GM18907 (cell line): Measurements from ENCODE around the gene NDUFAF8.

Experiments used
- ATAC-seq: cut with Tn5 transposase; IDR thresholded peaks from one replicate; pipeline ENCODE4 v1.9.1; 2021; ENCODE audit warnings: mild to moderate bottlenecking, moderate library complexity; ENCODE audit not compliant: unreplicated experiment

The NDUFAF8 gene

DNA sequence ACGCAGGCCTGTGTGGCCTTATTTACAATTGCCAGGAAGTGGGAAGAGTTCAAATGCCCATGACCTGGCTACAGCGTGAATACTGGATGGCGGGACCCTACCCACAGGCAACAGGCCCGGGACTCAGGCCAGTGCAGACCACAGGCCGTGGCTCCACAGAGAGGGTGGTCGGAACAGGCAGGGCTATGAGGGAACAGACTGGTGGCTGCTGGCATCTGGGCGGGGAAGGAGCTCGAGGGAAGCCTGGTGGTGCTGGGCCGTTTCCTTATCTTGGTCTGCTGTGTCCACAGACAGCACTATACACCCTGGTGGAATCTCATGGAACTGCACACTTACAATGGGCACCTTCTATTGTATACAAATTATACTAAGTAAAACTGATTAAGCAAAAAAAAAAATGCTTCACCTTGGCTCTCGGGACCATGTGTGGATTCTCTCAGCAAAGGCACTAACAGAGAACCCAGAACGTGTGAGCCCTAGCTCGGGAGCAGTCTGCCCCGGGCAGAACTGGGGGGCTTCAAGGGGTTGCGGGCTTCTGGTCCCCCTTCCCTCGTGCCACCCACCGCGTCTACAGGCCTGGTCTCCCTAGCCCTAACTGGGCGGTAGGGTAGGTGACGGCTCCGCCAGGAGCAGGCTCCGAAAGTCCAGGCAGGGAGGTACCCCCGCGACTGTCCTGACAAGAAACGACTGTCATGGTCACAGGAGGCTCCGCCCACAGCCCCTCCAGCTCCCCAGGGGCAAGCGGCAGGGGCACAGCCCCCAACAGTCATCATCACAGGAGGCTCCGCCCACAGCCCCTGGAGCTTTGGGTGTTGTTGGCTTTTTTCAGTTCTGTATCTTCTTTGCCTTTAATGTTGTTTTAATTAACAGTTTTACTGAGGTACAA, 38.2 kb upstream of the NDUFAF8 start:
- ATAC-seq: no peak

DNA sequence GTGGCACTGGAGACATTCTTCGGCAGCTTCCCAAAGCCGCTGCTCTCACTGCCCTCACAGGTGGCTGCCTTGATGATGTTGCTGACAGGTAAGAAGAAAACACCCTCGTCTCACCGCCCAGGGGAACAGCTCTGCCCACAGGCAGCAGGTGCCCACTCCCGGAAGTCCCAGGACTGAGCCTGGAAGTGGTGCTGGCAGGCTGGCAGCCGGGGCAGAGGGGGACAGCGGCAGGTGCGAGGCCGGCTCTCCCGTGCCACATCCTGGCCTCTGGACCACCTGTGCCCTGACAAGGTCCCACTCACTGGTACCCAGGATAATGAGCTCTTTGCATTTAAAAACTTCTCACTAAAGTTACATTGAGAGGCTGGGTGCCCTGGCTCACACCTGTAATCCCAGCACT, 36.8 kb upstream of the NDUFAF8 start:
- ATAC-seq: no peak

DNA sequence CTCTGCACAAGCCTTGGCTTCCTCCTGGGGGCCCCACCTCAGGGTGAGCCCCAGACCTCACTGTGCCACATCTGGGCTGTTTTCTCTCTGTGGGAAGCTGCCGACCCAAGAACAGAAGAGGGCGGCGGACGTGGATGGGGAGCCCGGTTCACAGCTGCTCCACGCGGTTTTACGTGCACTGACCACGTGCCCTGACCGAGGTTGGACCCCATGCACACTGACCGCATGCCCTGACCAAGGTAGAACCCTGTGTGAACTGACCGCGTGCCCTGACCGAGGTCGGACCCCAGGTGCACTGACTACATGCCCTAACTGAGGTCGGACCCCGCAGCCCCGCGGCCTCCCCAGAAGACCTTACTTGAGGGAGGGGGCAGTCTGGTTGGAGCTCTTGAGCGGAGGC, 36.0 kb upstream of the NDUFAF8 start:
- no peak for ATAC-seq

DNA sequence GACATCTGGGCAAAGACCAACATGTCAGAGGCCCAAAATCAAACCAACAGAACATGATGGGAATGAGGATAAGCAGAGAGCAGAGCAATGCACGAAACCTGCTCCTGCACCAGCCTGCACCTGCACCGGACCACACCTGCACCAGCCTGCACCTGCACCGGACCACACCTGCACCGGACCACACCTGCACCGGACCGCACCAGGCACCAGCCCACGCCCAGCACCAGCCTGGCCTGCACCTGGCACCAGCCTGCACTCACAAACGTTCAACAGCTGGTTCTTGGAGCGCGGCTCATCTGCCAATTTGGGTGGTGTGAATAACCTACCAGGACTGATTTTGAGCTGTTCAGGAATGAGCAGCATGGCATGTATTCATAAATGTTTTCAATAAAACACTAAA, 34.5 kb upstream of the NDUFAF8 start:
- no peak for ATAC-seq

DNA sequence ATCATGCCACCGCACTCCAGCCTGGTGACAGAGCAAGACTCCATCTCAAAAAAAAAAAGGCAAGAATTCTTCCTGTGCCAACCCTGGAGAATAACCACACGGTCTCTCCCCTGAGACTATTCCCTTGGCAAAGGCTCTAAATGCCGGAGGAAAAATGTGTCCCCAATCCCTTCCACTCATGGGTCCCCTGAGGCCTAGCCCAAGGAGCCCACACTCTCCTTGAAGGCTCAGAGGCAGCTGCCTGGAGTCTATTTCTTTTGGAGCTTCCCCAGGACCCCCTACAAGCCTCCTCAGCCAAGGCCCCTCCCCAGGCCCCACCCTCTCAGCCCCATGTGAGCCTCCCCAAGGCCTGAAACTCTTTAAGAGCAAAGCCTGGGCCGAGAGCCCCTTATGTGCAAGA, 33.0 kb upstream of the NDUFAF8 start:
- ATAC-seq: no peak

DNA sequence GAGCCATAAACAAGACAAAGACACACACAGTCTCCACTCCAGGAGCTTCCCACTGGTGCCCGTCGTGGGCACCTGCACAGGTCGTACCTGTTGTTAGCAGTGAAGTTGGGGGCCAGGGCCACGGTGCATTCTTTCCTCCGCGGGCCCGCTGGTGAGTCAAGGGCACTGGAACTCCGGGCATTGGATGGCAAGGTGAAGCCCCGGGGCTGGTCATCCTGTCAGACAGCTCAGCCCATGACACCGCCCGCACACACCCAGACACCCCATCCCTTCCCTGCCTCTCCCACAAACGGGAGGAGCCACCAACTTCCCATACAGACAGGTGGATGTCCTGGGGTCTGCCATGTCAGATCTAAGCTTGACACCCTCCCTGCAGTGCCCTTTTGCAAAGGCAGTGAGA, 32.5 kb upstream of the NDUFAF8 start:
- no peak for ATAC-seq

DNA sequence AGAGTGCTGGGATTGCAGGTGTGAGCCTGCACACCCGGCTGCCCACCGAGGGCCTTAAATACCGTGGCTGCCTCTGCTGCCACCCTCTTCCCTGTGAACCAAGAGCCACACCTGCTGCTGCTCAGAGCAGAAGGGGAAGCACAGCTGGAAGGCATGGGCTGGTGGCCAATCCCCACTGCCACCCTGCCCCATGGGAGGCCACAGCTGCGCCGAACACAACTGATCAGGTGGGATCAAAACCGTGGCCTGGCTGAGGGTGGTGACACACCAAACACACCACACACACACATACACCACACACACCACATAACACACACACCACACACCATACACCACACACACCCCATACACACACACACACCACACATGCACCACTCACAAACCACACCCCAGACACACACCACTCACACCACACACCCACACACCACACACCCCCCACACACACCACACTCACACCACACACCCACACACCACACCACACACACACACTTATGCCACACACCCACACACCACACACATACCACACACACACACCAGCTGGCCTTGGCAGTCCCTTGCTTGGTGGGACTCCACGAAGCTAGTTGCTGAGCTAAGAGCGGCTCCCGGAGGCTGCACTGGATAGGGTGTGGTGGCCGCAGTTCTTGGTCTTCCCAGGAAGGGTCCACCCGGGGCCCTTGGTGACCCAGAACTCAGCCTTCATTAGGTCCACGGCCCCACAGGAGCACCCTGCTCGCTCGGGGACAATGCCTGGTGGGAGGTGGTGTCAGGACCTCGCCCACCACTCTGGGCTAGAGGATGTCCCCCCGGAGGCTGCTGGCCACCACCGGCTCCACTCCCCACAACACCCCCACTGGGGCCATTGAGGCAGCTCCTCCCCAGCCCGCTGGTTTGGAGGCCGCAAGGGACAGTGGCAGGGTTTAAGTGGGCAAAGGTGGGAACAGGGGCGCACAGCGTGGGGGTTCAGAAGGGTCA, 31.2 kb upstream of the NDUFAF8 start:
- ATAC-seq: no peak

DNA sequence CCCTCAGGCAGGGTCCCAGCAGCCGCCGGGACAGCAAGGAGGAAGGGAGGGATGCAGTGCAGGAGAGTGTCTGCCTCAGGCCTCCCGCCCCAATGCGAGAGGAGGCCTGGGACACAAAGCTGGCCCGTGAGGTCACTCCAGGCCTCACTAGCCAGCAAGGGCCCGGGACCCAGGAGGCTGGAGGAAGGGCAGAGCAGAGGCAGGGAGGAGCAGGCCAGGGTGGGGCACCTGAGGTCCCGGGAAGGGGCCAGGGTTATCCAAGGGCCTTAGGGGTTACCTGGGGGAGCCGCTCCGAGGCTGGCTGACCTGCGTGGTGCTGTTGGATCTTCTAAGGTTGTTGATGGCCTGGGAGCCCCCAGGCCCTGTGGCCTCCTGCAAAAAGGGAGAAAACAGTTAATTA, 30.5 kb upstream of the NDUFAF8 start:
- no peak for ATAC-seq

DNA sequence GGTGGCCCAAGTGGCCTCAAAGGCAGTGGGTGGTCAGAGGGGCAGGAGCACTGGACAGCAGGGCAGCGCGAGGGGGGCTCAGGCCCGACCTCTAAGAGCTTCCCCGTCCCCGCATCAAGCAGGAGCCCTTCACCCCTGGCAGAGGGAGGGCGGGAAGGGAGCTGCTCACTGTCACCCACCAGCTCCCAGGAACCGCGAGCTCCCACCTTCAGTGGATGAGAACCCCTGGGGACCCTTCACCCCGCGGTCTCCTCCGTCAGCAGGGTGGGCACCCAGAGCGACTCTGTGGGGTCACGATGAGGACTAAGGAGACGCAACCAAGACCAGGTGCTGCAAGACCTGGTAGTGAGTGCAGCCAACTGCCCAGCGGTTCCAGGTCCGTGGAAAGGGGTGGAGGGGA, 30.0 kb upstream of the NDUFAF8 start:
- no peak for ATAC-seq

DNA sequence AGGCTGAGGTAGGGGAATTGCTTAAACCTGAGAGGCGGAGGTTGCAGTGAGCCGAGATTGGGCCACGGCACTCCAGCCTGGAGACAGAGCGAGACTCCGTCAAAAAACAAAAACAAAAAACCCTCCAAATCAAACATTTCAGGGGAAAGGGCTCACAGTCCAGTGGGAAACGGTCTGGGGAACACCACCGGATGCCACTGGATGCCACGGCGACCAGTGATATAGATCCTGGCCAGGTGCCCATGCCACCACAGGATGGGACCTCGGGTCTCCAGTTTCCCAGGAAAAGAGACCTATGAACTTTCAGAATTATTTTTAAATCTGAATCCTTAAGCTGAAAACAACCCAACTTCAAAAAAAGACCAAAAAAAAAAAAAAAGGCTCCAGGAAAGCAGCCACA, 28.7 kb upstream of the NDUFAF8 start:
- ATAC-seq: no peak

DNA sequence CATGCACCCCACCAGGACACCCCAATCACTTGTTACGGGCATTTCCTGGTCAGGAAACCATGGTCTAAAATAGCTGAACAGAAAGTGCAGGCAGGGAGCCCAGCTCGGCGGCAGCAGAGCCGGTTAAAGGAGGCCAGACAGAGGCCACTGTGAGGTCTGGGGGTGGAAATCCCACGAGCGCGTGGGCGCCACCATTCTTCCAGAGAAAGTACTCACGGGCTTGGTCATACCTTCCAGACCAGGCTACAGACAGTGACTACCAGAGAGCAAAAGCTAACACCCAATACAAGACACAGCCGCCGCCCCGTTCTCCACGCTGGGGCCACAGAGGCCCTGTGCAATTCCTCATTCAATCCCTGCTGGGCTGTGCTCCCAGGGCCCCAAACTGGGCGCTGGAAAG, 28.2 kb upstream of the NDUFAF8 start:
- ATAC-seq: no peak

DNA sequence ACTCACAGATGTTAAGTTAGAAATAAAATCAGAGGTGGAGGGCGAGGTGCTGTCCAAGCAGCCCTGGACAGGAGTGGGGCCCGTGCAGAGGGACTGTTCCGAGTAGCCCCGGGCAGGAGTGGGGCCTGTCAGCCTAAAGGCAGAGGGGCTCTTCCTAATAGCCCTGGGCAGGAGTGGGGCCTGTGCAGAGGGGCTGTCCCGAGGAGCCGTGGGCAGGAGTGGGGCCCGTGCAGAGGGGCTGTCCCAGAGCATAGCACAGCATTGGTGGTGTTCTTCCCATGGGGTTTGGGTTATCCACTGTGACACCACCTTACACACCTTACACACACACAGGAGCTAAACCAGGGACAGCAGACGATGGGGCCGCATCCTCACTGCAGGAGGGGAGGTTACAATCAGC, 26.8 kb upstream of the NDUFAF8 start:
- no peak for ATAC-seq

DNA sequence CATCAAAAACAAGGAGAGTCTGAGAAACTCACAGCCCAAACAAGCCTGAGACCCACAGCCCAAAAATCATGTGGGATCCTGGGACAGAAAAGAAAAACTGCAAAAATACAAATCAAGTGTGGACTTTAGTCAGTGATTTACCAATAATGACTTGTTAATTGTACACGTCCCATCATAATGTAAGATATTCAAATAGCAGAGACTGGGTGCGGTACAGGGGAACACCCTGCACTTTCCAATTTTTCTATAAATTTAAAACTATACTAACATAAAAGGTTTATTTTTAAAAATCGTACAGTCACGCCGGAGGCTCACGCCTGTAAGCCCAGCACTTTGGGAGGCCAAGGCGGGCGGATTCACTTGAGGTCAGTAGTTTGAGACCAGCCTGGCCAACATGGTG, 25.1 kb upstream of the NDUFAF8 start:
- ATAC-seq: no peak

DNA sequence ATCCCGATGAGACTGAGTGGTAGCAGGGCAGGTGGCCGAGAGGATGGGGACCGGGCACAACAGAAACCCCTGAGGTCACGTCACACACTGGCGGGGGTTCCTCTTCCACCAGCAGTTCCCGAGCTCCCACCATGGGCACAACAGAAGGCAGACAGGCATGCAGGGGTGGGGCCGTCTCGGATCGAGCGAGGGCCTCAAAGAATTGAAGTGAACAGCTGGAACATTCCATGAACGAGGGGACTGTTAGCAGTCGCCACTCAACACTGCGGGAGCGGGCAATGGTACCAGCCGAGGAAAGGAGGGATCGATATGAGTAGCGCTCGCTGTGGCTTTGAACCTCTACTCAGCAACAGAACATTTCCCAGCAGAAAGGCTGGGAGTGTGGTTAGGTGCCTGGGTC, 21.6 kb upstream of the NDUFAF8 start:
- ATAC-seq: no peak

DNA sequence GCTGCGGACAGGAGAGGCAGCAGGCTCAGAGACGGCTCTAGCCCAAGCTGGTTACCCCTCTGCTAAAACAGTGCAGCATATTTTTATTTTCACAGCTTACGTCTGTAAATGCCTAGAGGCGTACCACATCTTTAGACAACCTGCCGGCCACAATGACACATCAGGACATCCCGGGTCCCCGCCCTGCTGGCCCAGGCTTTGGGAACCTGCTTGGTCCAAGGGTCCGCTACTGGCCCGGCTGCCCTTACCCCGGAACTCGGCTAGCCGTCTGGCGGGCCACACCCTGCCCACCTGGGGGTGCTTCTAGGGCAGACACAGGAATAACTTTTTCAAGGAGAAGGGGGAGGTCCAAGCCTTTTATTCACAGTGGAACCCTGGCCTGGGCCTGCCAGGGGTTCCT, 20.7 kb upstream of the NDUFAF8 start:
- no peak for ATAC-seq

DNA sequence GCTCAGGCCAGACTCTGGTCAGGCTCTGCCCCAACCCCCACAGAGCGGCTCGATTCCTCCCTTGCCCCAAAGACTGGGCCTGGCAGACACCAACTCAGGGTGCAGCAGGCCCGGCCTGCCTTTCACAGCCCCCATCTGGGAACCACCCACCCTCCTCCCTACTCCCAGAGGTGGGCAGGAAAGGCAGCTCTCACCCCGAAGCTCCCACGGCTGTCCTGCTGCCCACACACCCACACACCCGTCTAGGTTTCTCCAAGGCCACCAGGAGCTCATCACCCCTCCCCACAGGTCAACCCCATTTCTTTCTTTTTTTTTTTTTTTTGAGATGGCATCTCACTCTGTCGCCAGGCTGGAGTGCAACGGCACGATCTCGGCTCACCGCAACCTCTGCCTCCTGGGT, 20.1 kb upstream of the NDUFAF8 start:
- ATAC-seq: no peak

DNA sequence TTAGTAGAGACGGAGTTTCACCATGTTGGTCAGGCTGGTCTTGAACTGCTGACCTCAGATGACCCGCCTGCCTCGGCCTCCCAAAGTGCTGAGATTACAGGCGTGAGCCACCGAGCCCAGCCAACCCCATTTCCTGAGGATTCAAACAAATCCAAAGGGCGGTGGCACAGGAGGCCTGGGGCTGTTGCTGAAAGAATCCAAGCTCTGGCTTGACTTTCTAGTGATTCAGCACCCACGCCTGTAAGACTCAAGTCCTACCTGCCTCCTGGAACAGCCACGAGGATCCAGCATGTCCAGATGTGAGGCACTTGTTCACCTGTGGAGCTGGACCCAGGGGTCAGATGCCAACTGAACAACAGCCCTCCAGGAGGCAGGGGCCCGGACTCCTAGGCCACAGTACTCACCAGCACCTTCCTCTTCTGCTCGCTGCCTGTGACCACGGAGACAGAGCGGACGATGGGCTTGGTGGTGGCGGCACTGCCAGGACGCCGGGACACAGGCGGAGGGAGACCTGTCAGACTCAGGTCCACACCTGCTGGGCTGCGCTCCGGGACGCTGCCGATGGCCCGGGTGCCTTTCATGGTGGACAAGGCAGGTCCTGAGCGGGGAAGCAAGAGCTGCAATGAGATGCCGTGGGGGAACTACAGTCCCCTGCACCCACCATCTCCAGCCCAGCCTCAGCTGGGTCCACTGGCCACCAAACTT, 19.5 kb upstream of the NDUFAF8 start:
- no peak for ATAC-seq

DNA sequence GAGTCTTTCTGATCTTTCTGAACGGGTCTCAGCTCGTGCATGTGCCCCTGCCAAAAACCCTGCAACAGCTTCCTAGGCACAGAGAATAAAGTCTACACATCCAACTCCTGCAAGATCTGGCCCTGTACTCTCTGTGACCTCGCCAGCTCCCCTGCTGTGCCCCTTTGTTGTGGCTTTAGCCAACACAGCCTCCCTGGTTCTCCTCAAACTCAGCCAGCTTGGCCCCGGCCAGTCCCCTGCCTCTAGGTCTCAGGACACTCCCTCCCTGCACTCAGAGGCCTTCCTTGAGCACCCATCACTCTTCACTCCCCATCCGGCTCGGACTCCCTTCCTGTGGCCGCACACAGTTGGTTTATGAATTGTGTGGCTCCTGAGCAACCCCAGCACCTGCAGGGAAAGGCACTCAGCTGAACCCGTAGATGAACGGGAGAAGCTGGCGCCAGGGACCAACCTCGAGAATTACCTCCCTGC, 17.7 kb upstream of the NDUFAF8 start:
- no peak for ATAC-seq

DNA sequence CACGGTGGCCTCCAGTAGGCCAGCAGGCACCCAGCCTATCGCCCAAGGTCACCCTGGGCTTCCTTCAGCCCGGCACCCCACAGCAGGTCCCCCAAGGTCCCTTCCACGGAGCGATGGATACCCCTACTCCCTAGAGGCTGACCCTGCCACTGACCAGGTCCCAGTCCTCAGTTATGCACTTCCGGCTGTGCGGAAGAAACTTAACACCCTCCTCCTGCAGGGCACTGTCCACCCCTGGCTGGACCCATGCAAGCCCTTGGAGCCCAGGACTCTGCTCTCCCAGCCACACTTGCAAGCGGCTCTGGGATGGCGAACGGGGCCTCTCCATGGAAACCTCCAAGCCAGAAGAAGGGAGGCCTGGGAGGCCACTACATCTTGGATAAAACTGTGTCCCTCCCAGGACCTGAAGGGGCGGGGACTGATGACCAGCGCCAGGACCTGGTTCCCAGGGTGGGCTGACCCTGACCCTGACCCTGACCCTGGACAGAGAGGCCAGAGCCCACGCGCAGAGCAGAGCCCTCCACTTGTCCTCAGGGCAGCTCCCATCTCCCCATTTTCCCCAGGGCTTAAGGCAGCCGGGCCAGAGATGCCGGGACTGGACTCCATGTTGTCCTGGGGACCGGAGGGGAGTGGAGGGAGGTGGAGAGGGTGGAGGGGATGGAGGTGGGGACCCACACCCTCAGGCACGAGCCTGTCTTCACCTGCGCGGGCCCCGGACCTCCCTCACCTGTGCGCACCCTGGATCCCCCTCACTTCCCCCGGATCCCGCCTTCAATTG, 17.1 kb upstream of the NDUFAF8 start:
- ATAC-seq: no peak

DNA sequence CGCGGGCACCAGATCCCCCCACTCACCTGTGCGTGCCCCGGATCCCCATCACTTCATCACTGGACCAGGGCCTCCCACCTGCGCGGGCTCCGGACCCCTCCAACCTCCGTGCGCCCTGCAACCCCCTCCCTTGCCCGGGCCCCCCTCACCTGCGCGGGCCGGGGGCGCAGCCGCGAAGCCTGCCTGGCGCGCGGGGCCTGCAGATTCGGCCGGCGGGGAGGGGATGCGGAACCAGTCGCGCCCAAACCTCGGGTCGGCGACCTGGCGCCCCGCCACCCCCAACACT, 16.6 kb upstream of the NDUFAF8 start:
- no peak for ATAC-seq
